EH (cell line): Measurements from ENCODE around the gene NUP107.

Experiments
- DNase-seq: peaks from one replicate; pipeline ENCODE4 v3.0.0-alpha.2; 2015; ENCODE audit warnings: low read depth

Gene NUP107

GRCh38 chr12:68743356-68743755 lies 56.6 kb downstream of the NUP107 start:
- DNase-seq: peak; percentile 44

- no peak for DNase-seq
These were observed 58.7 kb downstream of the NUP107 start for GRCh38 chr12:68745376-68745903.

GRCh38 chr12:68745904-68746571 lies 59.3 kb downstream of the NUP107 start, which contains the start of gene SLC35E3:
Gene SLC35E3, plus strand, starts transcription at chr12:68746176. Its CDS starts 202 bp downstream, at chr12:68746378.
- peak; percentile 91 for DNase-seq

- DNase-seq: peak; percentile 82
These were observed 59.9 kb downstream of the NUP107 start for GRCh38 chr12:68746572-68747180.

GRCh38 chr12:68749443-68749842 lies 62.7 kb downstream of the NUP107 start:
- no peak for DNase-seq

- DNase-seq: no peak
These were observed 63.1 kb downstream of the NUP107 start for GRCh38 chr12:68749861-68750260.

- no peak for DNase-seq
These were observed 63.7 kb downstream of the NUP107 start for GRCh38 chr12:68750506-68750905.

- no peak for DNase-seq
These were observed 68.9 kb downstream of the NUP107 start for GRCh38 chr12:68755536-68756243.

GRCh38 chr12:68759852-68760251 lies 73.1 kb downstream of the NUP107 start:
- no peak for DNase-seq

GRCh38 chr12:68760806-68761441 lies 74.1 kb downstream of the NUP107 start:
- no peak for DNase-seq

GRCh38 chr12:68761442-68761812 lies 74.6 kb downstream of the NUP107 start:
- no peak for DNase-seq

- no peak for DNase-seq
These were observed 75.3 kb downstream of the NUP107 start for GRCh38 chr12:68761901-68762630.

- DNase-seq: no peak
These were observed 75.9 kb downstream of the NUP107 start for GRCh38 chr12:68762691-68763090.

- DNase-seq: no peak
These were observed 78.9 kb downstream of the NUP107 start for GRCh38 chr12:68765696-68766095.

GRCh38 chr12:68766646-68767045 lies 79.9 kb downstream of the NUP107 start:
- no peak for DNase-seq

- no peak for DNase-seq
These were observed 80.4 kb downstream of the NUP107 start for GRCh38 chr12:68767191-68767590.

GRCh38 chr12:68768431-68768939 lies 81.7 kb downstream of the NUP107 start:
- DNase-seq: no peak

GRCh38 chr12:68769941-68770340 lies 83.2 kb downstream of the NUP107 start:
- no peak for DNase-seq

GRCh38 chr12:68771223-68771925 lies 84.6 kb downstream of the NUP107 start:
- DNase-seq: no peak

- DNase-seq: no peak
These were observed 85.9 kb downstream of the NUP107 start for GRCh38 chr12:68772714-68773113.

GRCh38 chr12:68773582-68773981 lies 86.8 kb downstream of the NUP107 start:
- DNase-seq: no peak
